Right lung (tissue), 5 donors: Measurements from ENCODE around the gene ASPDH. TPM values are rescaled to one million over a fixed set of nuclear protein-coding genes. Genes with fewer than 3 reads are reported as not detected.
"Not testable (repeated sequence)": the region's sequence is repeated elsewhere in the genome, so short reads cannot be mapped to it uniquely, and the experiment has no call there.

ENCODE experiments used
- DNase-seq, 2 donors: peaks; one replicate each; pipeline ENCODE4 v3.0.0-alpha.2; 2013
- polyA plus RNA-seq, 5 donors: library from polyadenylated mRNA; unstranded; fragments of 120-200 nt; gene quantifications; one replicate each; pipeline versions ENCODE4 v1.2.1 to v1.2.3, GENCODE V29; 2013; ENCODE audit warnings: inconsistent platforms in 1 of 5, low replicate concordance in 1 of 5; ENCODE audit not compliant: insufficient read length in 5 of 5, insufficient read depth in 1 of 5

ASPDH gene
- polyA plus RNA-seq, 5 donors, result 0.60 to 2.2 (median 1.7) TPM

GRCh38 chr19:50478901-50479715, 34.6 kb downstream of the ASPDH start:
- no peak for DNase-seq

GRCh38 chr19:50477751-50478515, 35.8 kb downstream of the ASPDH start:
- no peak for DNase-seq

GRCh38 chr19:50476907-50477238, 36.8 kb downstream of the ASPDH start:
- no peak for DNase-seq

GRCh38 chr19:50476224-50476906, 37.3 kb downstream of the ASPDH start, which contains the start of the genes EMC10 and GARIN5A:
Gene EMC10, plus strand, starts transcription at chr19:50476507. Its CDS starts 38 bp downstream, at chr19:50476545.
Gene GARIN5A, minus strand, starts transcription at chr19:50476848. Its CDS starts 460 bp downstream, at chr19:50476388.
- DNase-seq, result peak; percentile 92 to 93

- DNase-seq, result no peak
Observed at GRCh38 chr19:50475736-50476223, 37.9 kb downstream of the ASPDH start.

- no peak for DNase-seq
Observed at GRCh38 chr19:50475101-50475568, 38.6 kb downstream of the ASPDH start.

GRCh38 chr19:50473336-50473735, 40.4 kb downstream of the ASPDH start:
- not testable (repeated sequence) for DNase-seq

GRCh38 chr19:50468818-50469217, 44.9 kb downstream of the ASPDH start:
- no peak for DNase-seq

GRCh38 chr19:50467566-50467965, 46.1 kb downstream of the ASPDH start:
- DNase-seq, result no peak

GRCh38 chr19:50466706-50467039, 47.0 kb downstream of the ASPDH start:
- no peak for DNase-seq

- DNase-seq, result no peak
Observed at GRCh38 chr19:50465986-50466705, 47.6 kb downstream of the ASPDH start.

- no peak for DNase-seq
Observed at GRCh38 chr19:50465000-50465399, 48.7 kb downstream of the ASPDH start.

- DNase-seq, result no peak
Observed at GRCh38 chr19:50464348-50464747, 49.4 kb downstream of the ASPDH start.

GRCh38 chr19:50462970-50463369, 50.7 kb downstream of the ASPDH start:
- DNase-seq, result no peak

Other genes starting within 250 kb of the ASPDH start
- 10 to 100 TPM; 17.8 to 30.3 (median 25.2) TPM for gene KCNC3, start 184.5 kb downstream of the ASPDH start, polyA plus RNA-seq
- 10 to 100 TPM; 21.8 to 46.6 (median 36.0) TPM for gene NAPSA, start 148.3 kb downstream of the ASPDH start, polyA plus RNA-seq
- gene NR1H2, start 137.5 kb downstream of the ASPDH start, polyA plus RNA-seq, result 10 to 100 TPM; 24.1 to 45.1 (median 30.3) TPM
- 10 to 100 TPM; 23.6 to 37.1 (median 29.6) TPM for gene POLD1, start 129.6 kb downstream of the ASPDH start, polyA plus RNA-seq
- gene SPIB, start 95.0 kb downstream of the ASPDH start, polyA plus RNA-seq, result under 1 TPM; 0.19 to 0.56 (median 0.43) TPM
- 1 to 10 TPM in 1 of 5 donors, under 1 TPM in 4; 0.08 to 2.9 (median 0.36) TPM for gene MYBPC2, start 81.0 kb downstream of the ASPDH start, polyA plus RNA-seq
- gene EMC10, start 37.4 kb downstream of the ASPDH start, polyA plus RNA-seq, result 100 to 1,000 TPM in 1 of 5 donors, 10 to 100 TPM in 4; 64.4 to 124 (median 87.2) TPM
- gene GARIN5A, start 37.1 kb downstream of the ASPDH start, polyA plus RNA-seq, result 1 to 10 TPM; 3.4 to 5.3 (median 4.6) TPM
- 10 to 100 TPM; 12.2 to 35.2 (median 19.5) TPM for gene JOSD2, start 2.7 kb downstream of the ASPDH start, polyA plus RNA-seq
- gene LRRC4B, start 54.5 kb upstream of the ASPDH start, polyA plus RNA-seq, result 10 to 100 TPM in 3 of 5 donors, 1 to 10 TPM in 2; 7.8 to 20.8 (median 10.9) TPM
- under 1 TPM; 0.05 to 0.55 (median 0.14) TPM for gene SYT3, start 126.0 kb upstream of the ASPDH start, polyA plus RNA-seq
- under 1 TPM in 2 of 5 donors, not detected in 3; 0.45 to 0.46 TPM for gene C19orf81, start 135.5 kb upstream of the ASPDH start, polyA plus RNA-seq
- gene SHANK1, start 205.9 kb upstream of the ASPDH start, polyA plus RNA-seq, result 1 to 10 TPM; 4.1 to 7.5 (median 4.8) TPM
- 10 to 100 TPM; 29.6 to 66.3 (median 36.1) TPM for gene CLEC11A, start 209.5 kb upstream of the ASPDH start, polyA plus RNA-seq